RWPE2 (cell line): ENCODE results near the gene ENOX2.

Experiments used
- ATAC-seq: fragments of 200-7000 bp; cut with Tn5 transposase; 3 replicates; pipeline ENCODE4 v1.9.1; 2021; ENCODE audit warnings: low read depth
- DNase-seq: peaks from one replicate; pipeline ENCODE4 v3.0.0-alpha.2; 2020; ENCODE audit warnings: low spot score
- H3K27ac ChIP-seq: fragments of 450-650 bp; 2 replicates; pipeline ENCODE4 v1.5.1; 2017; ENCODE audit warnings: mild to moderate bottlenecking; ENCODE audit not compliant: poor library complexity, severe bottlenecking
- H3K27me3 ChIP-seq: fragments of 250-450 bp; sonication (Bioruptor Pico); 2 replicates; pipeline ENCODE4 v1.5.1; 2021; ENCODE audit warnings: mild to moderate bottlenecking, moderate library complexity; ENCODE audit not compliant: insufficient read depth, poor library complexity, severe bottlenecking
- H3K36me3 ChIP-seq: fragments of 250-450 bp; sonication (Bioruptor Pico); 2 replicates; pipeline ENCODE4 v1.5.1; 2020; ENCODE audit warnings: low read depth, mild to moderate bottlenecking, moderate library complexity
- H3K4me1 ChIP-seq: fragments of 250-450 bp; sonication (Bioruptor Pico); 2 replicates; pipeline ENCODE4 v1.5.1; 2021; ENCODE audit warnings: mild to moderate bottlenecking, moderate library complexity; ENCODE audit not compliant: insufficient read depth, poor library complexity, severe bottlenecking
- H3K4me3 ChIP-seq: fragments of 250-450 bp; sonication (Bioruptor Pico); 2 replicates; pipeline ENCODE4 v1.5.1; 2021; ENCODE audit warnings: mild to moderate bottlenecking, moderate library complexity; ENCODE audit not compliant: severe bottlenecking
- H3K9me3 ChIP-seq: fragments of 250-450 bp; sonication (Bioruptor Pico); 2 replicates; pipeline ENCODE4 v1.5.1; 2021; ENCODE audit warnings: mild to moderate bottlenecking, moderate library complexity; ENCODE audit not compliant: severe bottlenecking
- TF ChIP-seq, protein P1 (sequence below): fragments of 450-650 bp; IDR thresholded peaks from one replicate; pipeline ENCODE4 v1.5.1; 2017; ENCODE audit warnings: mild to moderate bottlenecking, moderate library complexity; ENCODE audit not compliant: poor library complexity, severe bottlenecking

ENOX2 gene

GRCh38 chrX:130834830-130835229 lies 68.2 kb downstream of the ENOX2 start:
- Histone ChIP-seq H3K27me3 (no peaks in the 10 kb centered on the region), H3K36me3 (no peaks in the 10 kb centered on the region), H3K4me1 (peaks cover 5% of the 10 kb centered on the region), H3K9me3 (no peaks in the 10 kb centered on the region), H3K27ac (no peak overlapping the region), H3K4me3 (no peak overlapping the region)
- DNase-seq (no peak), ATAC-seq (no peak)
- TF ChIP-seq, protein P1, sequence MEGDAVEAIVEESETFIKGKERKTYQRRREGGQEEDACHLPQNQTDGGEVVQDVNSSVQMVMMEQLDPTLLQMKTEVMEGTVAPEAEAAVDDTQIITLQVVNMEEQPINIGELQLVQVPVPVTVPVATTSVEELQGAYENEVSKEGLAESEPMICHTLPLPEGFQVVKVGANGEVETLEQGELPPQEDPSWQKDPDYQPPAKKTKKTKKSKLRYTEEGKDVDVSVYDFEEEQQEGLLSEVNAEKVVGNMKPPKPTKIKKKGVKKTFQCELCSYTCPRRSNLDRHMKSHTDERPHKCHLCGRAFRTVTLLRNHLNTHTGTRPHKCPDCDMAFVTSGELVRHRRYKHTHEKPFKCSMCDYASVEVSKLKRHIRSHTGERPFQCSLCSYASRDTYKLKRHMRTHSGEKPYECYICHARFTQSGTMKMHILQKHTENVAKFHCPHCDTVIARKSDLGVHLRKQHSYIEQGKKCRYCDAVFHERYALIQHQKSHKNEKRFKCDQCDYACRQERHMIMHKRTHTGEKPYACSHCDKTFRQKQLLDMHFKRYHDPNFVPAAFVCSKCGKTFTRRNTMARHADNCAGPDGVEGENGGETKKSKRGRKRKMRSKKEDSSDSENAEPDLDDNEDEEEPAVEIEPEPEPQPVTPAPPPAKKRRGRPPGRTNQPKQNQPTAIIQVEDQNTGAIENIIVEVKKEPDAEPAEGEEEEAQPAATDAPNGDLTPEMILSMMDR: no peak

- no peak for DNase-seq
Measured at GRCh38 chrX:130834149-130834548, 68.9 kb downstream of the ENOX2 start.

DNA sequence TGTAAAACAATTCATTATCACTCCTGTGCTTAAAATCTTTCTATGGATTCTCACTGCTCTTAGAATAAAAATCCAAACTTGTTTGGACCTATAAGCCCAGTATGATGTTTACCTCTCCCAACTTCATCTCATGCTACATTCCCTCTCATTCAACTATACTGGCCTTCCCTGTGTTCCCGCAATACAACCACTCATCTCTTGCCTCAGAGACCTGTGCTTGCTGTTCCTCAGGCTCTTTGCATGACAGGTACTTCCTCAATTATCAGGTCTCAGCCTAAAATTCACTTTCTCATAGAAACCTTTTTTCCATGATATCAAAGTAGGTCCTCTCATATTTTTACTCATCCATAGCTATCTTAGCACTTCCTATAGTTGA lies 71.7 kb downstream of the ENOX2 start:
- Histone ChIP-seq H3K4me3 (no peak overlapping the region), H3K9me3 (no peaks in the 10 kb centered on the region), H3K27me3 (no peaks in the 10 kb centered on the region), H3K27ac (no peak overlapping the region), H3K4me1 (peaks cover 15% of the 10 kb centered on the region), H3K36me3 (no peaks in the 10 kb centered on the region)
- no peak for DNase-seq
- ATAC-seq: no peak
- TF ChIP-seq, protein P1: no peak

More at GRCh38 chrX:130834149-130834548, 68.9 kb downstream of the ENOX2 start:
- TF ChIP-seq, protein P1: no peak
- Histone ChIP-seq H3K27me3 (no peaks in the 10 kb centered on the region), H3K4me3 (no peak overlapping the region), H3K4me1 (peaks cover 12% of the 10 kb centered on the region), H3K27ac (no peak overlapping the region), H3K9me3 (no peaks in the 10 kb centered on the region), H3K36me3 (no peaks in the 10 kb centered on the region)
- ATAC-seq: no peak

DNA sequence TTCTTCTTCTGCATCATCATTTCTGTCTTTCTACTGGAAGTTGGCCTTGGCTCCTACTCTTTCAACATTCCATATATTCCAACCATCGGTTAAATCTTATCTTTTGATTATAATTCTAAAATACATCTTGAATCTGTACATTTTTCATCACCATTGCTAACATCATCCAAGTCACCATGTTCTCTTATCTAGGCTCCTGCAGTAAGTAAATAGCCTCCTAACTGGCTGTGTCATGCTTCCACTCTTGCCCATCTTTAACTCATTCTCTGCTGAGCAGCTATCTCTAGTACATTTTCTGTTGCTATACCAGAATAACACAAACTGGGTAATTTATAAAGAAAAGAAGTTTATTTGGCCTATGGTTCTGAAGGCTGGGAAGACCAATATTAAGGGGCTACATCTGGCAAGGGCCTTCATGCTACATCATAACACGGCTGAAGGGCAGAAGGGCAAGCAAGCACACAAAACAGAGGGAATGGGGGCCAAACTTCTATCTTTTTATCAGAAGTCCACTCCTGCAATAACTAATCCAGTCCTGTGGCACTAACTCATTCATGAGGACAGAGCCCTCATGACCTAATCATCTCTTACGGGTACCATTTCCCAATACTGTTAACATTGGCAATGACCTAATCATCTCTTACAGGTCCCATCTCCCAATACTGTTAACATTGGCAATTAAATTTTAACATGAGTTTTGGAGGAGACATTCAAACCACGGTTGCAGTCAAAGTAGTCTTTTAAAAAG lies 72.2 kb downstream of the ENOX2 start:
- TF ChIP-seq, protein P1: no peak
- DNase-seq (no peak), ATAC-seq (no peak)
- peaks cover 15% of the 10 kb centered on the region for H3K4me1 ChIP-seq
- no peaks in the 10 kb centered on the region for H3K36me3 ChIP-seq
- H3K27me3 ChIP-seq: no peaks in the 10 kb centered on the region
- H3K4me3 ChIP-seq: no peak overlapping the region
- H3K27ac ChIP-seq: no peak overlapping the region
- no peaks in the 10 kb centered on the region for H3K9me3 ChIP-seq
